Measurements from ENCODE around the gene FSIP1.

The FSIP1 gene

DNA sequence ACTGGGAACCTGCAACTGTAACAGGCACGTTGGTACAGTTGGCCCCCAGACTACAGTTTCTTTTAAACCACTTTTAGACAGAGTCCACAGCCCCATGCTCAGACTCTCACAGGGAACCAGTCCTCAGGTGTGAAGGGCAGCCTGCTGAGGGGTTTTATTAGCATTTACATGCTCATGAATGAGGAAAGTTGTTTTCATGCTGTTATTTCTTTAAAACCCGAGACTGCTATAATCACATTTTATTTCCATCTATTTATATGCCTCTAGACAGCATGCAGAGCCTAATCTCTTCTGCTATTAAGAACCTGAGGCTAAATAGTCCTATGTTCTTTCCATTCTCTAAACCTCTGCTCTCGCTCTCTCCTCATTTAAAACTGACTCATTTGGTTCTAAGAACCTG lies 26.3 kb upstream of the FSIP1 start:
- Histone ChIP-seq H3K27me3 (ENCODE audit: control insufficient read depth, insufficient read depth, low read length) (no peaks in the 10 kb centered on the region), H3K36me3 (ENCODE audit: control insufficient read depth, insufficient read depth, low read length) (no peaks in the 10 kb centered on the region), H3K9me3 (ENCODE audit: control insufficient read depth, insufficient read depth, low read length) (no peaks in the 10 kb centered on the region), H3K27ac (ENCODE audit: low read length) (no peak overlapping the region), H3K4me1 (ENCODE audit: control insufficient read depth, insufficient read depth, low read length) (peaks cover 5% of the 10 kb centered on the region; the same call in 1 of the 2 replicates), H3K4me3 (ENCODE audit: low read length) (no peak overlapping the region)
- no peak for DNase-seq (ENCODE audit: low read depth, low spot score)
- no CpG with 5 or more reads among the region's 3 CpGs for WGBS (ENCODE audit: insufficient coverage, insufficient read length)

DNA sequence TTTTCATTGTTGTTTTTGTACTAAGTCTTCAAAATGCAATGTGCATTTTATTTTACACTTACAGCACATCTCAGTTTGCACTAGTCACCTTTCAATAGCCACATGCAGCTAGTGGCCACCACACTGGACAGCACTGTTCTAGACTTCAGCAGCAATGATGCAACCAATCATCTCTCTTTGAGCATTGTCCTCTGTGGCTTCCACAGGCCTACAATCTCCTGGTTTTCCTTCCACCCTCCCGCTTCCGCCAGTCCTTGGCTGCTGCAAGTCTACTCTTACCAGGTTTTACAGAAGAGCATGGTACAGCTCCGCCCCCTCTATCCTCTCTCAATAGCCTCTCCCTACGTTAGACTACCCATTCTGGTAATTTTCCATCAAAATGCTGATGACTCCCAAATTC lies 25.1 kb upstream of the FSIP1 start:
- no CpG with 5 or more reads among the region's 4 CpGs for WGBS (ENCODE audit: insufficient coverage, insufficient read length)
- no peak for DNase-seq (ENCODE audit: low read depth, low spot score)
- Histone ChIP-seq H3K4me3 (ENCODE audit: low read length) (no peak overlapping the region), H3K36me3 (ENCODE audit: control insufficient read depth, insufficient read depth, low read length) (no peaks in the 10 kb centered on the region), H3K27me3 (ENCODE audit: control insufficient read depth, insufficient read depth, low read length) (no peaks in the 10 kb centered on the region), H3K4me1 (ENCODE audit: control insufficient read depth, insufficient read depth, low read length) (peaks cover 5% of the 10 kb centered on the region; the same call in 1 of the 2 replicates), H3K27ac (ENCODE audit: low read length) (no peak overlapping the region), H3K9me3 (ENCODE audit: control insufficient read depth, insufficient read depth, low read length) (no peaks in the 10 kb centered on the region)

DNA sequence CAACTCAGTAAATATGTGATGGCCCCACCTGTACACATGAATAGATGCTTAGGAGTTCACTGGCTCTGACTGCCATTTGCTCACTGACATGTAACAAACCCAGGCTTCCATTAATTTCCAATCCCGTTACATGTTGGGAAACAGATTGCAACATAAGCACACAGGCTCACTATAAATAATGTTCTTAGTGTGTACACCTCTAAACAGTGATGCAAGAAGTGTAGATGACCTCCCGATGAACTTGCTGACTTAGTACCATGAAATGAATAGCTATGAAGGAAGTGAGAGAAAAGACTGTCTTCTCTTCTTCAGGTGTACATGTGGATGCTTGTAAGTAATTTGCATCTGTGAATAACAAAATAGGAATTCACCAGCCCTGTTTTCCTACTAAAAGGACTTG lies 21.4 kb upstream of the FSIP1 start:
- Histone ChIP-seq H3K4me1 (ENCODE audit: control insufficient read depth, insufficient read depth, low read length) (peaks cover 3% of the 10 kb centered on the region; the same call in 1 of the 2 replicates), H3K9me3 (ENCODE audit: control insufficient read depth, insufficient read depth, low read length) (no peaks in the 10 kb centered on the region), H3K4me3 (ENCODE audit: low read length) (no peak overlapping the region), H3K27me3 (ENCODE audit: control insufficient read depth, insufficient read depth, low read length) (no peaks in the 10 kb centered on the region), H3K36me3 (ENCODE audit: control insufficient read depth, insufficient read depth, low read length) (peaks cover 12% of the 10 kb centered on the region; the same call in 1 of the 2 replicates), H3K27ac (ENCODE audit: low read length) (no peak overlapping the region)
- no CpG with 5 or more reads among the region's 2 CpGs for WGBS (ENCODE audit: insufficient coverage, insufficient read length)
- DNase-seq (ENCODE audit: low read depth, low spot score), result no peak

DNA sequence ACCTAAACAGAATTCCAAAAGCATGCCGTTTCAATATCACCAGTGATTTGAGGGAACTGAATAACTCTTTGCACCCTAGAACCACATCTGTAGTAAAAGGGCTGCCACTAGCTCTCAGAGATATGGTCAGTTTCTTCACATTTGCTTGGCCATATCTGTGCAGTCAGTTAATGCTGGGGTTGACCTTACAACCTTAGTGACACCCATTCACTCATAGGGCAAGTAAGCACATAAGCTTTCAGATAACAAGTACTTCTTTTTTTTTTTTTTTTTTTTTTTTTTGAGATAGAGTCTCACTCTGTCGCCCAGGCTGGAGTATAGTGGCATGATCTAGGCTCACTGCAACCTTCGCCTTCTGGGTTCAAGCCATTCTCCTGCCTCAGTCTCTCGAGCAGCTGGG lies 20.4 kb upstream of the FSIP1 start:
- DNase-seq (ENCODE audit: low read depth, low spot score), result no peak
- peaks cover 2% of the 10 kb centered on the region; the same call in 1 of the 2 replicates for H3K4me1 ChIP-seq (ENCODE audit: control insufficient read depth, insufficient read depth, low read length)
- no peak overlapping the region for H3K27ac ChIP-seq (ENCODE audit: low read length)
- no peaks in the 10 kb centered on the region for H3K9me3 ChIP-seq (ENCODE audit: control insufficient read depth, insufficient read depth, low read length)
- WGBS (ENCODE audit: insufficient coverage, insufficient read length), result no CpG with 5 or more reads among the region's 4 CpGs
- H3K36me3 ChIP-seq (ENCODE audit: control insufficient read depth, insufficient read depth, low read length), result peaks cover 18% of the 10 kb centered on the region; the same call in 1 of the 2 replicates
- no peak overlapping the region for H3K4me3 ChIP-seq (ENCODE audit: low read length)
- H3K27me3 ChIP-seq (ENCODE audit: control insufficient read depth, insufficient read depth, low read length), result no peaks in the 10 kb centered on the region

DNA sequence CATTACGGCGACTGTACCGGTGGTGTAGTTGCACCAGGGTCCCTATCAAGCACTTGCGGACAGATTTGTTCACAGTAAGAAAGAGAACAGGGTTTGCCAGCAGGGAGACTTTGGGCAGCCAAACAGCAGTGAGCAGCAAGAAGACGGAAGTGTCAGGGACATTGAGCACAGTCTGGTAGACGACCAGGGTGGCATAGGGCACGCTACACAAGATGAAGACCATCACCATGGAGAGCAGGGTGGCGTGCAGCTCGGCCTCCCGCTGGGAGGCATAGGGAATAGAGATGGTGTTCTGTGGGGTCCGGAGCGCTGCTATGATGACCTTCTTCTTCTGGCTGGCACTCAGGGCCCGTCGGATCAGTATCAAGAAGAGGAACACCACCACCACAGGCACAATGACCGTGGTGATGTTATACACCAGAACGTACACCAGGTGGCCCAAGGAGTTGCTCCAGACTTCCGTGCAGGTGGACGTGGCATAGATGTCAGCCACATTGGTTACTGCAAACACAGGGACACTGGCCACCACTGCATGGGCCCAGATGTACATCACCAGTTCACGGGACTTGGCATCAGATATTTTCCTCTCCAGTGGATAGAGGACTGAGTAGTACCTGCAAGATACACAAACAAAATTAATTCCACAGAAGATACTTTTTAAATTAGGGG lies 19.1 kb upstream of the FSIP1 start:
- no peak overlapping the region for H3K4me3 ChIP-seq (ENCODE audit: low read length)
- no peak for DNase-seq (ENCODE audit: low read depth, low spot score)
- H3K36me3 ChIP-seq (ENCODE audit: control insufficient read depth, insufficient read depth, low read length), result peaks cover 19% of the 10 kb centered on the region; the same call in 1 of the 2 replicates
- WGBS (ENCODE audit: insufficient coverage, insufficient read length), result no CpG with 5 or more reads among the region's 19 CpGs
- H3K27ac ChIP-seq (ENCODE audit: low read length), result no peak overlapping the region
- H3K4me1 ChIP-seq (ENCODE audit: control insufficient read depth, insufficient read depth, low read length), result no peaks in the 10 kb centered on the region
- H3K27me3 ChIP-seq (ENCODE audit: control insufficient read depth, insufficient read depth, low read length), result no peaks in the 10 kb centered on the region
- no peaks in the 10 kb centered on the region for H3K9me3 ChIP-seq (ENCODE audit: control insufficient read depth, insufficient read depth, low read length)

DNA sequence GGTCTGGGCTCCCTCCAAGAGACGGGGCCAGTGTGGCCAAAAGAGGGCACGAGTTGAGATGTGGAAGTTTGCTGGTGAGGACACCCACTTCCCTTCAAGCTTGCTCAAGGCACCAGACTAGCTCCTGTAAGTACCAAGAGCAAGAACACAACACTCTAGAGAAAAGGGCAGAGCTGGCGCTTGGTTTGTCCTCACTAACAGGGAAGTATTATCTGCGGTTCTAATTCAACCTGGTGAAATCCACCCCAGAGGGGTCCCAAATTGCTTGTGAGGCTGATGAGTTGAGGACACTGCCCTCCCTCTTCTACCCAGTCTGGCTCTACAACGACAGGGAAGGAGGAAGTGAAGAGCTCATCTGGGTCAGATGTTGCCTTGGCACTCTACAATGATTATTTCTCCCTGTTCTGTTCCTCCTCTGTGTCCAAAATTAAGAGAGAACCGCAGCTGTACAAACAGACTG lies 16.9 kb upstream of the FSIP1 start:
- no peak overlapping the region for H3K27ac ChIP-seq (ENCODE audit: low read length)
- no peak for DNase-seq (ENCODE audit: low read depth, low spot score)
- no peaks in the 10 kb centered on the region for H3K27me3 ChIP-seq (ENCODE audit: control insufficient read depth, insufficient read depth, low read length)
- no peaks in the 10 kb centered on the region for H3K9me3 ChIP-seq (ENCODE audit: control insufficient read depth, insufficient read depth, low read length)
- H3K36me3 ChIP-seq (ENCODE audit: control insufficient read depth, insufficient read depth, low read length), result peaks cover 19% of the 10 kb centered on the region; the same call in 1 of the 2 replicates
- H3K4me3 ChIP-seq (ENCODE audit: low read length), result no peak overlapping the region
- H3K4me1 ChIP-seq (ENCODE audit: control insufficient read depth, insufficient read depth, low read length), result 0 out of 2 replicates have a peak, but pooled peaks cover 1% of the 10 kb centered on the region
- WGBS (ENCODE audit: insufficient coverage, insufficient read length), result no CpG with 5 or more reads among the region's 6 CpGs

DNA sequence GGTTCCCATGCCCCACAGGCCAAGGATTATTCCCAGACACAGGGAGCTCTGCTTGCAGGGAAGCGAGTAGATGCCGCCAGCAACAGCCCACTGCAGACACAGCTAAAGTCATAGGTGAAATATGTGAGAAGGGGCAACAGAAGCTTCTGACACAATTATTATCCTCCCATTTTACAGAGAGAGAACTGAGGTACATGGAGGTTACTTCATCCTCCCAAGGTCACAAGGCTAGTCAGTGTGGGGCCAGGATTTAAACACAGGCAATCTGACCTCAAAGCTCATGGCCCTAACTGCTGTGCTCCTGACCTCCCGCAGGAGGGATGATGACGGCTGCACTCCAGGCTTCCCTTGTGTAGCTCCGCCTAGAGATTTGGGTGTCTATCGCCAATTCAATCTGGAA lies 15.7 kb upstream of the FSIP1 start:
- H3K27ac ChIP-seq (ENCODE audit: low read length), result no peak overlapping the region
- no CpG with 5 or more reads among the region's 6 CpGs for whole genome bisulfite sequencing (ENCODE audit: insufficient coverage, insufficient read length)
- DNase-seq (ENCODE audit: low read depth, low spot score), result no peak
- peaks cover 19% of the 10 kb centered on the region; the same call in 1 of the 2 replicates for H3K36me3 ChIP-seq (ENCODE audit: control insufficient read depth, insufficient read depth, low read length)
- H3K4me1 ChIP-seq (ENCODE audit: control insufficient read depth, insufficient read depth, low read length), result 0 out of 2 replicates have a peak, but pooled peaks cover 1% of the 10 kb centered on the region
- H3K9me3 ChIP-seq (ENCODE audit: control insufficient read depth, insufficient read depth, low read length), result no peaks in the 10 kb centered on the region
- no peak overlapping the region for H3K4me3 ChIP-seq (ENCODE audit: low read length)
- no peaks in the 10 kb centered on the region for H3K27me3 ChIP-seq (ENCODE audit: control insufficient read depth, insufficient read depth, low read length)

DNA sequence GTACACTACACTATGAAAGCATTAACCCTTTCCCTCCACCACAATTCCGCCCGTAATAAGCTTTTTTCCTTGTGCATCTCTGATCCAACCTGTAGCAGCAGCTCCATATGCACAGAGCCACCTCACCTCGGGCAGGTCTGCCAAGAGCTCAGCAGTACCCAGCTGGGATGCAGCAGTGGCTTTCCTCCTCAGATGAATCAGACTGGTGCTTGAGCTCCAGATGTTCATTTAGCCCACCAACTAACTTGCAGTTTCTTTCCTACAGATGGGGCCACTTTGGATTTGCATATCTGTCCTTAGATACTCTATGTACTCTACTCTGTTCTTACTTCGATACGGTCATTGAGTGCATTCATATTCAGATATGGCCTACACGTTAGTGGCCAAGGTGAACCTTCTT lies 14.8 kb upstream of the FSIP1 start:
- no peak for DNase-seq (ENCODE audit: low read depth, low spot score)
- peaks cover 19% of the 10 kb centered on the region; the same call in 1 of the 2 replicates for H3K36me3 ChIP-seq (ENCODE audit: control insufficient read depth, insufficient read depth, low read length)
- no peak overlapping the region for H3K4me3 ChIP-seq (ENCODE audit: low read length)
- H3K9me3 ChIP-seq (ENCODE audit: control insufficient read depth, insufficient read depth, low read length), result no peaks in the 10 kb centered on the region
- WGBS (ENCODE audit: insufficient coverage, insufficient read length), result no CpG with 5 or more reads among the region's 6 CpGs
- 0 out of 2 replicates have a peak, but pooled peaks cover 1% of the 10 kb centered on the region for H3K4me1 ChIP-seq (ENCODE audit: control insufficient read depth, insufficient read depth, low read length)
- H3K27me3 ChIP-seq (ENCODE audit: control insufficient read depth, insufficient read depth, low read length), result no peaks in the 10 kb centered on the region
- no peak overlapping the region for H3K27ac ChIP-seq (ENCODE audit: low read length)

DNA sequence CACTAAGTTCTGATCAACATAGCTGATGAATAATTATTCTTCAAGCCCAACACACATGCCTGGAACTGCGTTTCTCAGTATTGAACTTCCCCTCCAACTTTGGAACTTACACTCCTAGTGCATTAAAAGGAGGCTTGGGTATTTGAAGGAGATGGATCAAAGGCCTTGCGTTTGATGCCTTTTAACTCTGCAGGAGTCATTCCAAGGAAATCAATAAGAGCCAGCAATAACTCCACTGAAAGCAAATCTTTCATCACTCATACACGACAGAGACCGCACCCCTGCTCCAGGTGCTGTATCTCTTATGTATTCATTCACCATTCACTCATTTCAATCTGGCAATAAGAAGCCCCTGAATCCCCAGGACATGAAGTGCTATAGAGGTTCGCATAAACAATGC lies 14.0 kb upstream of the FSIP1 start:
- Histone ChIP-seq H3K27ac (ENCODE audit: low read length) (no peak overlapping the region), H3K4me1 (ENCODE audit: control insufficient read depth, insufficient read depth, low read length) (0 out of 2 replicates have a peak, but pooled peaks cover 1% of the 10 kb centered on the region), H3K36me3 (ENCODE audit: control insufficient read depth, insufficient read depth, low read length) (peaks cover 14% of the 10 kb centered on the region; the same call in 1 of the 2 replicates), H3K27me3 (ENCODE audit: control insufficient read depth, insufficient read depth, low read length) (no peaks in the 10 kb centered on the region), H3K9me3 (ENCODE audit: control insufficient read depth, insufficient read depth, low read length) (no peaks in the 10 kb centered on the region), H3K4me3 (ENCODE audit: low read length) (no peak overlapping the region)
- WGBS (ENCODE audit: insufficient coverage, insufficient read length), result no CpG with 5 or more reads among the region's 5 CpGs
- DNase-seq (ENCODE audit: low read depth, low spot score), result no peak

DNA sequence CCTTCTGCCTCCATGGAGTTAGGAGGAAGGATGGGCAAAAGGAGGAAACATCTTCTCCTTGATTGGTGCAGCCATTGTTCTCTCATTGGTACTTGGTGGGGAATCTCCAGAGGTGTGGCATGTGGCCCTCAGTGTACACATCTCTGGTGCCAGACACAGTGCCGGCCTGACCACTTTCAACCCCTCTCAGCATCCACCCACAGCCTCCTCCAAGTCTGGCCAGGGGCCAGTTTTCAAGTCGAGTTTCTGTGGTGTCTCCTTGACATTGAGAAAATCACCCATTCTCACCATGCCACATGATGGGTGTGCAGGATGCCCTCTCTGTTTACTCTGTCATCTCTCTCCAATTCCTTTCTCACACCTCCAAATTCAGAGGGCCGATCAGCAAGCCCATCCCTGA lies 12.8 kb upstream of the FSIP1 start:
- no peaks in the 10 kb centered on the region for H3K27me3 ChIP-seq (ENCODE audit: control insufficient read depth, insufficient read depth, low read length)
- no peak overlapping the region for H3K27ac ChIP-seq (ENCODE audit: low read length)
- no peak for DNase-seq (ENCODE audit: low read depth, low spot score)
- peaks cover 6% of the 10 kb centered on the region; the same call in 1 of the 2 replicates for H3K36me3 ChIP-seq (ENCODE audit: control insufficient read depth, insufficient read depth, low read length)
- no CpG with 5 or more reads among the region's 3 CpGs for WGBS (ENCODE audit: insufficient coverage, insufficient read length)
- no peaks in the 10 kb centered on the region for H3K9me3 ChIP-seq (ENCODE audit: control insufficient read depth, insufficient read depth, low read length)
- H3K4me3 ChIP-seq (ENCODE audit: low read length), result no peak overlapping the region
- H3K4me1 ChIP-seq (ENCODE audit: control insufficient read depth, insufficient read depth, low read length), result 0 out of 2 replicates have a peak, but pooled peaks cover 1% of the 10 kb centered on the region
